Epithelial cell of prostate (primary cell): Measurements from ENCODE around the gene COL16A1.

ENCODE experiments used
- DNase-seq: peaks from one replicate; pipeline ENCODE4 v3.0.0-alpha.2; 2011; ENCODE audit warnings: low read depth, low spot score
- H3K27ac ChIP-seq: fragments of 450-650 bp; 2 replicates; pipeline ENCODE4 v1.5.1; 2017; ENCODE audit warnings: mild to moderate bottlenecking

Gene COL16A1

GRCh38 chr1:31633117-31633516, 70.7 kb downstream of the COL16A1 start:
- no peak overlapping the region for H3K27ac ChIP-seq
- DNase-seq, result no peak

DNA sequence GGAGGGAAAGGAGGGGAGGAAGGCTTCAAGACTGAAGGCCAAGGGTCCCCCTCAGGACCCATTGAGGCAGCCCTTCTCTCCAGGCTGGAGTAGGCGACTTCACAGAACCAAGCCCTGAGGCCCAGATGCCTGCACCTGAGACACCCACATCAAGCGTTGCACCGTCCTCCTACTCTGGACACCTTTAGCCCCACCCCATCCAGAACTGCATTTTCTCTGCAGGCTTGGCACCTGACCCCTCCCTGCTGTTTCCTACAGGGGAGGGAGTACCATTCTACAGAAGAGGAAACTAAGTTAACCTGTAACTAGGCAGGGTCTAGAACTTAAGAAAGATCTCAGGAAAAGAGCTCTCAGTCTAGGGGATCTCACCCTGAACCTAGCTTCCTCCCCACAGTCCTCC, 71.2 kb downstream of the COL16A1 start:
- no peak for DNase-seq
- no peak overlapping the region for H3K27ac ChIP-seq

DNA sequence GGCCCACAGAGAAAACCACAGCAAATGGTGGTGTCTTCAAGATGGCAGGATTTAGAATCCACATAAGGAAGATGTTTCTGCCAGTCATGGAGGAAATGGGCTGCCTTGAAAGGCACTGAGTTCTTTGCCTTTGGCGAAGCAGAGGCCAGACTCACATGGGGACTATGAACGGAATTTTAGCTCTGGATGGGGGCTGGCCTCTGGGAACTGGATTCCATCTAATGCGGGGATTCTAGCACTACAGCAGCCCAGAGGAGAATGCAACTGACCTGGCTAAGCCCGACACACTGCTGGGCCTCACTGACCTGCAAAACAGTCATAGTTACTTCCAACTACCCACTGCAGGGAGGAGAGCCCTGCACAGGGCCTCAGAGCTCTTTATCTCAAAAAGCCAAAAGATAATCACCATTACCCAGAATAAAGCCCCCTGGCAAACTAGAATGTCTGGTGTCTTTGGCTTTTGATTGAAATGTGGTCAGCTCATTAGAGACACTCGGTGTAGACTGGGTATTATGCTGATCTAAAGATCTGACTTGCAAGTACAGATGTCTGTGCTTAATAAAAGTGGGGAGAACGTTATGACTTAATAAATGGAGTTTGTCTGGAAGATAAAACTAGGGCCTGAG, 74.8 kb downstream of the COL16A1 start:
- no peak for DNase-seq
- no peak overlapping the region for H3K27ac ChIP-seq

DNA sequence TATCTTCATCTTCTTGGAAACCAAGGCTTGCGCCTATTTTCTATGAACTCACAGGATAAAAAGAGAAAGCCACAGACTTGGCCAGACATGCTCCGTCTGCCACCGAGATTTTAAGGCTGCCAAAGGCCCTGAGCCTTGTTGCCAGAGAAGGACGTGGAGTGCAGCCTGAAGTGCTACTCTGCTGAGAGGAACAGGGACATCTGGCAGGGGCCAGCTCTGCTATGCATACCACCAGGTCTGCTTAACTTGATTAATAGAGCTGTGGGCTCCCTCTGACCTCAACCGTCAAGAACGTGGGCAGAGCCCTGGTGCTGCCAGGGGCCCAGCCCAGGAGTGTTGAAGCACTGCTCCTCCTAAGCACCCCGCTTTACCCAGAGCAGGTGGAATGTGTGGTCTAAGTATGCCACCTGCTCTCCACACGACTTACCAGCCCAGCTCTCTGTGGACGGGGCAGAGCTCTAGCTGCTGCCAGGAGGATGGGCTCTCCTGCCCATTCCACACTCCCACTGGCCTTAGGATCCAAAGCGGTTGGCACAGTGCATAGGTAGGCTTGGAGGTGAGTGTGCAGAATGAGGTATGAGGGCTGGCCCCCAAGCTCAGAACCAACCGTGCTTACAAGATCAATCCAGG, 75.8 kb downstream of the COL16A1 start:
- peak overlapping the region; percentile 30 for H3K27ac ChIP-seq
- no peak for DNase-seq

- DNase-seq, result no peak
- H3K27ac ChIP-seq, result peak overlapping the region; percentile 30
Observed at GRCh38 chr1:31627301-31627929, 76.4 kb downstream of the COL16A1 start.

- no peak for DNase-seq
- H3K27ac ChIP-seq, result peak overlapping the region; percentile 30
Observed at GRCh38 chr1:31626223-31627207, 77.3 kb downstream of the COL16A1 start.

DNA sequence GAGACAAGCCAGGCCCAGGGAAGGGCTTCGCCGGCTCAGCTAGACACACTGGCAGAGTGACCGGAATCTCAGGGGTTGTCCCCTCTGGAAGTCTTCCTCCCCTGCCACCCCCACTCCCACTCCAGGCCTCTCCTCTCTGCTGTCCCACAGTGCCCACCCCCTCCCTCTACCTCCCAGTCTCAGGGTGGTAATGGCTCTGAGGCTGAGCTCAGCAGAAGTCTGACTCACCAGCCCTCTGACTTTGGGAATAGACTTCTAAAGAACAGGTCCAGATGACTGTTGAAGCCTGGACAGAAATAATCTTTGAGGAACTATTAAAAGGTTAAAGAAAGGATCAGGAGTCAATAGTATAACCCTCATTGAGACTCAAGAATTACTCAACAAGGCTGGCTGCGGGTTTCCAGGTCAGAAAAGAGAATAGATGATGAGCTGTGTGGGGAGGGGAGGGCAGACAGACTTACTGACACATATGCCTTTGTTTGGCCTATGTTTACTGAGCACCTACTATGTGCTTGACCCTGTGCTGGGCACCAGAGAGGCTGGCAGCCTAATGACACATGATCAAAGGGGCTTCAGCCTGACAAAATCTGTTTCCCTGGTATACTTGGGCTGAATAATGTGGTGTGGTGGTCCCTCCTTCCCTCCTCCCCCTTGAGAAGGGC, 78.1 kb downstream of the COL16A1 start:
- H3K27ac ChIP-seq, result no peak overlapping the region
- no peak for DNase-seq

GRCh38 chr1:31624731-31625514, 78.9 kb downstream of the COL16A1 start:
- H3K27ac ChIP-seq, result no peak overlapping the region
- no peak for DNase-seq

DNA sequence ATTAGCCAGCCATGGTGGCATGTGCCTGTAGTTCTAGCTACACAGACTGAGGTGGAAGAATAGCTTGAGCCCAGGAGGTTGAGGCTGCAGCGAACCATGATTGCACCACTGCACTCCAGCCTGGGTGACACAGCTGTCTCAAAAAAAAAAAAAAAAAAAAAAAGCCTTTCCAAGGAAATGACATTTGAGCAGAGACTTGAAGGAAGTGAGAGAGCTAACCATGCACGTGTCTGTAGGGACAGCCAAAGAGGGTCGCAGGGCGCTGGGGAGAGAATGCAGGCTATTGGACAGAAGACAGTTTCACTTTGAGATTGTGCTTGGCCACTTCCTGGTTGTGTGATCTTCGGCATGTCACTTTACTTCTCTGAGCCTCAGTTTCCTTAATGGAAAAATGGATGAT, 79.5 kb downstream of the COL16A1 start:
- H3K27ac ChIP-seq, result no peak overlapping the region
- DNase-seq, result no peak

DNA sequence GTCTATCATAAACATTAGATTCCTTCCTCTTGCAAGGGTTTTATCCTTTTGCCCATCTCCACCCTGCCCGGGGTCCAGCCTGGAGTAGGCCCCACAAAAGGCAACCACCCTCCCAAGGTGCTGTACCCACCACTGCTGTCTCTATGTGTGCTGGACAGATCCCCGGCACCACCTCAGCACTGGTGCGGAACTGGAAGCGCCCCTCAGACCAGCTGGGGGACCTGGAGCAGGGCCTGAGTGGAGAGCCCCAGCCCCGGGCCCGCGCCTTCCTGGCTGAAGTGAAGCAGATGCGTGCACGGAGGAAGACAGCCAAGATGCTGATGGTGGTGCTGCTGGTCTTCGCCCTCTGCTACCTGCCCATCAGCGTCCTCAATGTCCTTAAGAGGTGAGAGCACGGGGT, 80.5 kb downstream of the COL16A1 start:
- no peak for DNase-seq
- no peak overlapping the region for H3K27ac ChIP-seq

- no peak overlapping the region for H3K27ac ChIP-seq
- DNase-seq, result no peak
Observed at GRCh38 chr1:31621847-31622730, 81.7 kb downstream of the COL16A1 start.

GRCh38 chr1:31621498-31621820, 82.4 kb downstream of the COL16A1 start:
- H3K27ac ChIP-seq, result no peak overlapping the region
- no peak for DNase-seq

GRCh38 chr1:31620631-31621497, 83.0 kb downstream of the COL16A1 start:
- no peak overlapping the region for H3K27ac ChIP-seq

DNA sequence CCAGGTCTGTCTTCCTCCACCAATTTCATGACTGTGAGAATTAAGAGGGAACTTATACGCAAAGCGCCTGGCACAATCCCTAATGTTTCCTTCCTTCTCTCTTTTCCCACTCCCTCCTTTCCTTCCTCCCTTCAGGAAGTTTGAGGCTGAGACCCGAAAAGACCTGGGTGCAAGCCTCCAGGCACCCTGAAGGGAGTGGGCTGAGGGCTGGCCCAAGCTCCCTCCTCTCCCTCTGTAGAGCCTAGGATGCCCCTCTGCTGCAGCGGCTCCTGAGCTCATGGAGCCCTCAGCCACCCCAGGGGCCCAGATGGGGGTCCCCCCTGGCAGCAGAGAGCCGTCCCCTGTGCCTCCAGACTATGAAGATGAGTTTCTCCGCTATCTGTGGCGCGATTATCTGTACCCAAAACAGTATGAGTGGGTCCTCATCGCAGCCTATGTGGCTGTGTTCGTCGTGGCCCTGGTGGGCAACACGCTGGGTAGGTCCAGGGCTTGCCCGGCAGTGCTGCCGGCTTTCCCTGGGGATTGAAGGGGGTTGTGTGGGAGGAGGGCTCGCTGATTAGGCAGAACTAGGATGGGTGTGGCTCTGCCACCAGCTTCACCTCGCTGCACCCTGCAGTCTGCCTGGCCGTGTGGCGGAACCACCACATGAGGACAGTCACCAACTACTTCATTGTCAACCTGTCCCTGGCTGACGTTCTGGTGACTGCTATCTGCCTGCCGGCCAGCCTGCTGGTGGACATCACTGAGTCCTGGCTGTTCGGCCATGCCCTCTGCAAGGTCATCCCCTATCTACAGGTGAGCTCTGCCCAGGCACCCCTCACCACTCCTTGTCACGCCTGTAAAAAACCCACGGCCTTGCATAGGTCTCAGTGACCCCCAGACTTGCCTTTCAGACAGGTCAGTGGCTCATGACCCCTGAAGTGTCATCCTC, 84.6 kb downstream of the COL16A1 start:
- DNase-seq, result no peak

More at GRCh38 chr1:31620631-31621497, 83.0 kb downstream of the COL16A1 start:
- no peak for DNase-seq

GRCh38 chr1:31617916-31618746, 85.7 kb downstream of the COL16A1 start:
- H3K27ac ChIP-seq, result no peak overlapping the region
- no peak for DNase-seq

More for the DNA sequence above, 84.6 kb downstream of the COL16A1 start:
- no peak overlapping the region for H3K27ac ChIP-seq
